ENCODE results near the gene OTULIN. TPM values are rescaled to one million over a fixed set of nuclear protein-coding genes. Genes with fewer than 3 reads are reported as not detected.

The OTULIN gene
- total RNA-seq, 4 donors from 2014 or later, result 28.3 to 55.0 (median 30.3) TPM

GRCh38 chr5:14660833-14661232 lies 3.7 kb upstream of the OTULIN start:
- TF ChIP-seq CTCF (IDR thresholded peaks at IDR 0.05), result no peak
- DNase-seq (ENCODE audit: low spot score) (no peak), ATAC-seq (ENCODE audit: low FRiP score) (no peak)

DNA sequence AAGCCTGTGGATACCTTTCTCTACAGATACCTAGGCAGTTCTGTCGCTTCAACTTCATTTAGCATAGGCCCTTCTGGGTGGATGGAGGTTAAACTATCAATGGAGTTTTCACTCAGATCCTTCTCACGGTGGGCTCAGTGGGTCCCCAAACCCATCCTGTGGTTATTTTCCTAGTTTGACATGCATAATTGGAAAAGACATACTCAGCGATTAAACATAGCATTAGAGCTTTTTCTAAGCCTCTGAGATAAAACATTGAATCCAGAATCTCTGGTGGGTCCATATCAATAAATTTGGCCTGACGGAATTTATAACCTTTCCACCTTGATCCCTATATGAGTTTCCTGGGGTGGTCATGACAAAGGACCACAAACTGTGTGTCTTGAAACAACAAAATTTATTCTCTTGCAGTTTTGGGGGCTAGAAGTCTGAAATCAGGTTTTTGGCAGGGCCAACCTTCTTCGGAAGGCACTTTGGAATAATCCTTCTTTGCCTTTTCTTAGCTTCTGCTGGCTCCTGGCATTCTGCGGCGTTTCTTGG lies 1.7 kb upstream of the OTULIN start:
- TF ChIP-seq CTCF (IDR thresholded peaks at IDR 0.05), result no peak
- DNase-seq (ENCODE audit: low spot score) (no peak), ATAC-seq (ENCODE audit: low FRiP score) (no peak)

DNA sequence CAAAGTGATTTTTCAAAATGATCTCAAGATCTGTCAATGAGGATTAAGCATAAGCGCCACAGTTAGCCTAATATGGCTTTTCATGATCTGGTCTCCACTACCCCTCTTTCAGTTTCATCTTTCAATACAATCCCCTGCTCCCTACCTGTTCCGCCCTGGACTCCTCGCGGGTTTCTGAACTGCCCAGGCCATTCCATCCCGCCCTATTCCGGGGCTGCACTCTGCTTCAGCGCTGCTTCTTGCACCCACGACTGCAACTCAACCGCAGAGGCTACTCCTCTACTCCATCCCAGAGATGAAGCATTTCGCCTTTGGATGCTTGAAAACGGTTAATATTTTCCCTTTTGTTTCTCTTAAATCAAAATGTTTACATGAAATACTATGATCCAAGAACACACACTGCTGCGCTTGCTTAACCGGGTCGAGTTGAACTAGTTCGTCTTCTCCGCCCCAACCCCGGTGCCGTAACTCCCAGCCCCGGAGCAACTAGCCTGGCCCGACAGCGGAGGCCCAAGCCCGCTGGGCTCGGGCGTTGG lies 716 bp upstream of the OTULIN start:
- DNase-seq (ENCODE audit: low spot score) (no peak), ATAC-seq (ENCODE audit: low FRiP score) (peak; percentile 28)
- no peak for TF ChIP-seq CTCF (IDR thresholded peaks at IDR 0.05)

- no peak for TF ChIP-seq CTCF (IDR thresholded peaks at IDR 0.05)
- no peak for ATAC-seq (ENCODE audit: low FRiP score)
- no peak for DNase-seq (ENCODE audit: low spot score)
Measured at GRCh38 chr5:14665101-14665822, 744 bp downstream of the OTULIN start.

- no peak for TF ChIP-seq CTCF (IDR thresholded peaks at IDR 0.05)
- no peak for DNase-seq (ENCODE audit: low spot score)
- ATAC-seq (ENCODE audit: low FRiP score), result no peak
Measured at GRCh38 chr5:14665949-14666348, 1.4 kb downstream of the OTULIN start.

DNA sequence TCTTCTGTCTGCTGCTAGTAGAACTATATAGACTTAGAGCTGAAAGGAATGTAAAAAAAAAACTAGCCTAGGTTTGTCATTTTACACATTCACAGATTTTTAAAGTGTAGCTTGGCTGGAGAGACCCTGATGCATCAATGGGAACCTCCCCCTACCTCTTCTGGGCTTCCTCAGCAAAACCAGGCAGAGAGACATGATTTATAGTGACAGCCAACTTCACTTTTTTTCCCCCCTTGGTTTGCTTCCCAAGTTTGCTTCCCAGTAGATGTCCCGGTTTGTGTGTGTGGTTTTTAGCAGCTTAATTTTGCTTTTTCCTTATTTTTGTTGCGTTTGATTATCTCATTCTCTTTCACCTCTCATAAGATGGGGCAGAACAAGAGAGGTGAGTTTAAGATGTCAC lies 1.8 kb downstream of the OTULIN start:
- ATAC-seq (ENCODE audit: low FRiP score) (no peak), DNase-seq (ENCODE audit: low spot score) (no peak)
- TF ChIP-seq CTCF (IDR thresholded peaks at IDR 0.05), result no peak

- no peak for TF ChIP-seq CTCF (IDR thresholded peaks at IDR 0.05)
- no peak for ATAC-seq (ENCODE audit: low FRiP score)
- no peak for DNase-seq (ENCODE audit: low spot score)
Measured at GRCh38 chr5:14667290-14667689, 2.8 kb downstream of the OTULIN start.
